Measurements from ENCODE around the gene BABAM2. TPM values are rescaled to one million over a fixed set of nuclear protein-coding genes. Genes with fewer than 3 reads are reported as not detected.
A peak's percentile ranks its signal among the peaks of the same experiment; 100 is the strongest.

Gene BABAM2
- total RNA-seq, 2 donors from 2014 or later: 36.4 to 40.9 TPM

DNA sequence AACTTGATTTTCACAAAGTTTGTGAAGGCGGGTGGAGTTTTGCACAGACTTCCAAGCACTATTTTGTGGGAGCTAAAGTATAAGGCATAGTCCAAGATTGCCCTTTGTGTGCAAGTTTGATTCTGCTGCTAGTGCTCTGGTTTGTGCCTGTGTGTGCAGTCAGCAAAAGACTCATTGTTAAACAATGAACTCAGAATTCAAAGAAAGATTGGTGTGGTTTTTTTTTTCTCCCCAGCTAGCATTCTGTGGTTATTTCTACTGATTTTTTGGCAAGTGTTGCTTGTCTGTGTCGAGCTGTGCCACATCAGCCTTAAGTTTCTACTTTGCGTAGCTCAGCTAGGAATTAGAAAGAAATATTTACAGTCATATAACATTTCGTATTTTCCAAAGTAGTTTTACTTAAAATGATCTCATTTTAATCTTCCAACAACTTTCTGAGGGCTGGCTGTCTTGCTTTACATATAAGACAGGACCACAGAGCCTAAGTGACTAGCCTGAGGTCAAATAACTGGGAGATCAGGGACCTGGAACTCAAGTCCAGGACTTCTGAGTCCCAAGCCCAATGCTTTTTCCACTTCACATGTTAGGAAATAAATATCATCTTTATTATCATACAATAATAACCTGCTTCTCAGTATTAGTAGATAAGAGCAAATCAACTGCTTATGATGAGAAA is 69.8 kb downstream of the BABAM2 start:
- Histone ChIP-seq H3K27ac (ENCODE audit: low read depth, low read length) (peak overlapping the region; percentile 82), H3K4me3 (ENCODE audit: low read length) (no peak overlapping the region), H3K9me3 (ENCODE audit: control insufficient read depth, low read length) (no peaks in the 10 kb centered on the region), H3K36me3 (ENCODE audit: control insufficient read depth, insufficient read depth, low read length) (no peaks in the 10 kb centered on the region), H3K4me1 (ENCODE audit: control insufficient read depth, insufficient read depth, low read length) (no peaks in the 10 kb centered on the region), H3K27me3 (ENCODE audit: control insufficient read depth, insufficient read depth, low read length, poor library complexity, severe bottlenecking) (no peaks in the 10 kb centered on the region), H3K9ac (ENCODE audit: extremely low read depth, low read length, poor library complexity, severe bottlenecking) (no peak overlapping the region)
- TF ChIP-seq, protein P1, sequence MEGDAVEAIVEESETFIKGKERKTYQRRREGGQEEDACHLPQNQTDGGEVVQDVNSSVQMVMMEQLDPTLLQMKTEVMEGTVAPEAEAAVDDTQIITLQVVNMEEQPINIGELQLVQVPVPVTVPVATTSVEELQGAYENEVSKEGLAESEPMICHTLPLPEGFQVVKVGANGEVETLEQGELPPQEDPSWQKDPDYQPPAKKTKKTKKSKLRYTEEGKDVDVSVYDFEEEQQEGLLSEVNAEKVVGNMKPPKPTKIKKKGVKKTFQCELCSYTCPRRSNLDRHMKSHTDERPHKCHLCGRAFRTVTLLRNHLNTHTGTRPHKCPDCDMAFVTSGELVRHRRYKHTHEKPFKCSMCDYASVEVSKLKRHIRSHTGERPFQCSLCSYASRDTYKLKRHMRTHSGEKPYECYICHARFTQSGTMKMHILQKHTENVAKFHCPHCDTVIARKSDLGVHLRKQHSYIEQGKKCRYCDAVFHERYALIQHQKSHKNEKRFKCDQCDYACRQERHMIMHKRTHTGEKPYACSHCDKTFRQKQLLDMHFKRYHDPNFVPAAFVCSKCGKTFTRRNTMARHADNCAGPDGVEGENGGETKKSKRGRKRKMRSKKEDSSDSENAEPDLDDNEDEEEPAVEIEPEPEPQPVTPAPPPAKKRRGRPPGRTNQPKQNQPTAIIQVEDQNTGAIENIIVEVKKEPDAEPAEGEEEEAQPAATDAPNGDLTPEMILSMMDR (conservative IDR thresholded peaks at IDR 0.05): no peak
- DNase-seq: no peak
- no peaks in the 10 kb centered on the region for H3K36me3 Mint-ChIP-seq (ENCODE audit: low read depth)
- H3K27ac Mint-ChIP-seq: no peak overlapping the region
- no peaks in the 10 kb centered on the region for H3K27me3 Mint-ChIP-seq (ENCODE audit: insufficient read depth)
- H3K4me1 Mint-ChIP-seq: peaks cover 6% of the 10 kb centered on the region
- no peaks in the 10 kb centered on the region for H3K9me3 Mint-ChIP-seq
- no peak overlapping the region for H3K4me3 Mint-ChIP-seq
- 85 to 86% methylated on average over 1 to 4 of the region's 4 CpGs for WGBS, 2 experiments (ENCODE audit: insufficient coverage in 1 of 2, insufficient read length in 1 of 2)

DNA sequence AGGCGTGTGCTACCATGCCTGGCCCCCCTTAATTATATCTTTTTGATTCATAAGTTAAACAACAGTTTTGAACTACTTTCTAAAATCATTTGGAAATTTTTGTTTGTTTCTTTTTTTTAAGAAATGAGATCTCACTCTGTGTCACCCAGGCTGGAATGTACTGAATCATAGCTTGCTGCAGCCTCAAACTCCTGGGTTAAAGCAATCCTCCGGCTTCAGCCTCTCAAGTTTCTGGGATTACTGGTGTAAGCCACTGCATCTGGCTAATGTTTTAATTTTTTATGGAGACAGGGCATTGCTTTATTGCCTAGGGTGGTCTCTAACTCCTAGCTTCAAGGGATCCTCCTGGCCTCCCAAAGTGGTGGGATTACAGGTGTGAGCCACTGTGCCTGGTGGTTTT is 71.5 kb downstream of the BABAM2 start:
- no peak overlapping the region for H3K9ac ChIP-seq (ENCODE audit: extremely low read depth, low read length, poor library complexity, severe bottlenecking)
- H3K27me3 ChIP-seq (ENCODE audit: control insufficient read depth, insufficient read depth, low read length, poor library complexity, severe bottlenecking): no peaks in the 10 kb centered on the region
- Mint-ChIP-seq H3K9me3 (no peaks in the 10 kb centered on the region), H3K36me3 (ENCODE audit: low read depth) (no peaks in the 10 kb centered on the region), H3K27ac (no peak overlapping the region), H3K4me1 (peaks cover 6% of the 10 kb centered on the region), H3K4me3 (no peak overlapping the region), H3K27me3 (ENCODE audit: insufficient read depth) (no peaks in the 10 kb centered on the region)
- H3K9me3 ChIP-seq (ENCODE audit: control insufficient read depth, low read length): no peaks in the 10 kb centered on the region
- H3K4me3 ChIP-seq (ENCODE audit: low read length): no peak overlapping the region
- H3K36me3 ChIP-seq (ENCODE audit: control insufficient read depth, insufficient read depth, low read length): no peaks in the 10 kb centered on the region
- H3K27ac ChIP-seq (ENCODE audit: low read depth, low read length): no peak overlapping the region
- TF ChIP-seq, protein P1 (conservative IDR thresholded peaks at IDR 0.05): no peak
- no peaks in the 10 kb centered on the region for H3K4me1 ChIP-seq (ENCODE audit: control insufficient read depth, insufficient read depth, low read length)
- no peak for DNase-seq
- 93 to 94% methylated on average over 2 of the region's 2 CpGs for WGBS, 2 experiments (ENCODE audit: insufficient coverage in 1 of 2, insufficient read length in 1 of 2)

- Mint-ChIP-seq H3K27ac (no peak overlapping the region), H3K4me1 (peaks cover 3% of the 10 kb centered on the region), H3K36me3 (ENCODE audit: low read depth) (peaks cover 9% of the 10 kb centered on the region), H3K9me3 (peaks cover 13% of the 10 kb centered on the region), H3K27me3 (ENCODE audit: insufficient read depth) (no peaks in the 10 kb centered on the region), H3K4me3 (no peak overlapping the region)
- no peaks in the 10 kb centered on the region for H3K4me1 ChIP-seq (ENCODE audit: control insufficient read depth, insufficient read depth, low read length)
- H3K36me3 ChIP-seq (ENCODE audit: control insufficient read depth, insufficient read depth, low read length): no peaks in the 10 kb centered on the region
- H3K27me3 ChIP-seq (ENCODE audit: control insufficient read depth, insufficient read depth, low read length, poor library complexity, severe bottlenecking): no peaks in the 10 kb centered on the region
- 92 to 100% methylated on average over 1 of the region's 1 CpG for WGBS, 2 experiments (ENCODE audit: insufficient coverage in 1 of 2, insufficient read length in 1 of 2)
- H3K9me3 ChIP-seq (ENCODE audit: control insufficient read depth, low read length): no peaks in the 10 kb centered on the region
- no peak overlapping the region for H3K9ac ChIP-seq (ENCODE audit: extremely low read depth, low read length, poor library complexity, severe bottlenecking)
- no peak overlapping the region for H3K4me3 ChIP-seq (ENCODE audit: low read length)
- no peak overlapping the region for H3K27ac ChIP-seq (ENCODE audit: low read depth, low read length)
- no peak for DNase-seq
- TF ChIP-seq, protein P1 (conservative IDR thresholded peaks at IDR 0.05): no peak
Observed at GRCh38 chr2:27963472-27963871, 72.9 kb downstream of the BABAM2 start.

Data from endodermal cell (in vitro differentiated cells).